ES-I3 (cell line): ENCODE data around the gene USP27X.

ENCODE experiments used
- H3K36me3 ChIP-seq: 2 replicates; pipeline ENCODE4 v1.6.1; 2013; ENCODE audit warnings: mild to moderate bottlenecking, low read length, control low read depth, moderate library complexity; ENCODE audit not compliant: insufficient read depth
- H3K4me1 ChIP-seq: 2 replicates; pipeline ENCODE4 v1.6.1; 2013; ENCODE audit warnings: mild to moderate bottlenecking, control low read depth, low read length; ENCODE audit not compliant: insufficient read depth
- H3K9ac ChIP-seq: 2 replicates; pipeline ENCODE4 v1.6.1; 2013; ENCODE audit warnings: low read depth, mild to moderate bottlenecking, low read length, moderate library complexity
- H3K9me3 ChIP-seq: 2 replicates; pipeline ENCODE4 v1.6.1; 2013; ENCODE audit warnings: mild to moderate bottlenecking, low read length, moderate library complexity; ENCODE audit not compliant: control insufficient read depth, insufficient read depth

USP27X gene

GRCh38 chrX:49915361-49916222, 36.3 kb downstream of the USP27X start:
- Histone ChIP-seq H3K9me3 (no peaks in the 10 kb centered on the region), H3K4me1 (peaks cover 4% of the 10 kb centered on the region; the same call in 1 of the 2 replicates), H3K36me3 (no peaks in the 10 kb centered on the region), H3K9ac (no peak overlapping the region)

- H3K4me1 ChIP-seq: peaks cover 10% of the 10 kb centered on the region; the same call in 1 of the 2 replicates
- H3K9ac ChIP-seq: 0 out of 2 replicates have a peak overlapping the region, but pooled peaks have one; percentile 24
- no peaks in the 10 kb centered on the region for H3K36me3 ChIP-seq
- H3K9me3 ChIP-seq: no peaks in the 10 kb centered on the region
Measured at GRCh38 chrX:49919617-49920016, 40.3 kb downstream of the USP27X start.

- H3K9me3 ChIP-seq: no peaks in the 10 kb centered on the region
- H3K4me1 ChIP-seq: peaks cover 10% of the 10 kb centered on the region; the same call in 1 of the 2 replicates
- H3K36me3 ChIP-seq: no peaks in the 10 kb centered on the region
- no peak overlapping the region for H3K9ac ChIP-seq
Measured at GRCh38 chrX:49921109-49921508, 41.8 kb downstream of the USP27X start.

GRCh38 chrX:49922291-49923241, 43.3 kb downstream of the USP27X start, which contains the start of gene CLCN5:
TSS of gene CLCN5 (plus strand) at chrX:49922596. CDS start at chrX:49925299, 2,703 bp downstream.
- Histone ChIP-seq H3K4me1 (peaks cover 10% of the 10 kb centered on the region; the same call in 1 of the 2 replicates), H3K9ac (peak within 1 kb of the TSS; percentile 49), H3K9me3 (no peaks in the 10 kb centered on the region), H3K36me3 (no peaks in the 10 kb centered on the region)

- Histone ChIP-seq H3K9ac (no peak overlapping the region), H3K4me1 (peaks cover 6% of the 10 kb centered on the region; the same call in 1 of the 2 replicates), H3K36me3 (no peaks in the 10 kb centered on the region), H3K9me3 (peaks cover 2% of the 10 kb centered on the region; the same call in 1 of the 2 replicates)
Measured at GRCh38 chrX:49925176-49925575, 45.9 kb downstream of the USP27X start.

GRCh38 chrX:49930039-49930438, 50.8 kb downstream of the USP27X start:
- Histone ChIP-seq H3K4me1 (no peaks in the 10 kb centered on the region), H3K9ac (no peak overlapping the region), H3K36me3 (no peaks in the 10 kb centered on the region), H3K9me3 (peaks cover 2% of the 10 kb centered on the region; the same call in 1 of the 2 replicates)
